GDM1 (cell line): ENCODE measurements around the gene NEAT1.

Source experiments
- DNase-seq: peaks from one replicate; lab custom pipeline; 2025; lab: John Stamatoyannopoulos, UW

NEAT1 gene

GRCh38 chr11:65479184-65480145, 56.9 kb downstream of the NEAT1 start:
- no peak for DNase-seq

GRCh38 chr11:65482306-65482850, 59.8 kb downstream of the NEAT1 start:
- no peak for DNase-seq

GRCh38 chr11:65485920-65486219, 63.3 kb downstream of the NEAT1 start:
- DNase-seq, result no peak

- DNase-seq, result no peak
These were observed 64.2 kb downstream of the NEAT1 start for GRCh38 chr11:65486570-65487466.

- DNase-seq, result peak; percentile 98
These were observed 65.1 kb downstream of the NEAT1 start for GRCh38 chr11:65487467-65488272.

- DNase-seq, result no peak
These were observed 65.9 kb downstream of the NEAT1 start for GRCh38 chr11:65488273-65489034.

GRCh38 chr11:65489035-65489705, 66.6 kb downstream of the NEAT1 start:
- DNase-seq, result no peak

GRCh38 chr11:65489706-65490320, 67.2 kb downstream of the NEAT1 start:
- DNase-seq, result no peak

- no peak for DNase-seq
These were observed 68.5 kb downstream of the NEAT1 start for GRCh38 chr11:65491163-65491465.

GRCh38 chr11:65491614-65492386, 69.2 kb downstream of the NEAT1 start:
- DNase-seq, result no peak

- no peak for DNase-seq
These were observed 69.7 kb downstream of the NEAT1 start for GRCh38 chr11:65492387-65492636.

GRCh38 chr11:65492637-65493366, 70.2 kb downstream of the NEAT1 start:
- DNase-seq, result peak; percentile 70

- DNase-seq, result no peak
These were observed 71.0 kb downstream of the NEAT1 start for GRCh38 chr11:65493367-65494176.
